Aorta (tissue), 5 donors: ENCODE data around the gene VGLL2. TPM values are rescaled to one million over a fixed set of nuclear protein-coding genes. Genes with fewer than 3 reads are reported as not detected.

Source experiments
- ATAC-seq: fragments of 200-7000 bp; cut with Tn5 transposase; one replicate; pipeline ENCODE4 v1.9.1; 2022; ENCODE audit warnings: moderate library complexity; ENCODE audit not compliant: low FRiP score
- DNase-seq, 2 donors: peaks; one replicate each; pipeline ENCODE4 v3.0.0-alpha.2; 2020
- H3K27ac ChIP-seq, 2 donors: one replicate each; pipeline ENCODE4 v1.5.1; 2013; ENCODE audit warnings: low read length in 2 of 2, mild to moderate bottlenecking in 2 of 2, moderate library complexity in 2 of 2, control low read depth in 1 of 2, inconsistent platforms in 1 of 2, low read depth in 1 of 2
- H3K27me3 ChIP-seq, 2 donors: one replicate each; pipeline ENCODE4 v1.6.1; 2013; ENCODE audit warnings: control low read depth in 1 of 2, low read length in 1 of 2, mild to moderate bottlenecking in 1 of 2, moderate library complexity in 1 of 2; ENCODE audit not compliant: insufficient read depth in 2 of 2, control insufficient read depth in 1 of 2
- H3K36me3 ChIP-seq, 2 donors: one replicate each; pipeline ENCODE4 v1.6.1; 2013; ENCODE audit warnings: control low read depth in 1 of 2, low read length in 1 of 2, mild to moderate bottlenecking in 1 of 2; ENCODE audit not compliant: insufficient read depth in 2 of 2, control insufficient read depth in 1 of 2
- H3K4me1 ChIP-seq, 2 donors: one replicate each; pipeline ENCODE4 v1.6.1; 2013; ENCODE audit warnings: low read length in 2 of 2, control low read depth in 1 of 2, mild to moderate bottlenecking in 1 of 2, moderate library complexity in 1 of 2; ENCODE audit not compliant: insufficient read depth in 2 of 2, control insufficient read depth in 1 of 2
- H3K4me3 ChIP-seq, 2 donors: one replicate each; pipeline ENCODE4 v1.5.1; 2013; ENCODE audit warnings: low read length in 2 of 2, control low read depth in 1 of 2, mild to moderate bottlenecking in 1 of 2
- H3K9me3 ChIP-seq: one replicate; pipeline ENCODE4 v1.6.1; 2013; ENCODE audit warnings: mild to moderate bottlenecking, low read length; ENCODE audit not compliant: control insufficient read depth
- WGBS, 2 donors: extraction: QIAGEN DNeasy Blood & Tissue Kit; methylation state at CpG; one replicate each; pipeline ENCODE4 v1.1.7; 2013; 5-methylcytosine and 5-hydroxymethylcytosine counted together
- intact Hi-C, 2 donors: fragments of 100-400 bp; cut with DNase I; formaldehyde crosslinking; loops; one replicate each; pipeline versions ENCODE4 v1.14.2 to v1.15.0; 2022
- polyA plus RNA-seq, 2 donors: library from polyadenylated mRNA; stranded (reverse); fragments of 200-250 nt; gene quantifications; one replicate each; pipeline ENCODE4 v1.2.3, GENCODE V29; 2013
- total RNA-seq, 2 donors: library from RNA; stranded (reverse); fragmentation: NEBNext Ultra II Directional; extraction: Animal tissue kit (Norgen Biotek cat#: 25700); gene quantifications; one replicate each; pipeline ENCODE4 v1.2.1, GENCODE V29; 2021
- donor health status: healthy with polysubstance abuse.
- donor health status: Bipolar disorder and iron deficiency.
- donor health status: DM: no; HTN: no; CAD: no.
- donor health status: DM: no; HTN: no; CAD: no.
- donor health status: DM: yes; HTN: yes; CAD: no.

The VGLL2 gene
- total and polyA plus RNA-seq, 4 donors: not detected

GRCh38 chr6:117304446-117304845 lies 39.1 kb downstream of the VGLL2 start:
- no peak for DNase-seq
- intact Hi-C loops: no loop called here
- WGBS, 2 donors: 80 to 90% methylated on average over 2 of the region's 2 CpGs
- no peaks in the 10 kb centered on the region for H3K36me3 ChIP-seq
- no peak overlapping the region for H3K27ac ChIP-seq
- peaks cover 0 to 2% of the 10 kb centered on the region in 2 donors for H3K4me1 ChIP-seq
- no peaks in the 10 kb centered on the region for H3K27me3 ChIP-seq
- no peak overlapping the region for H3K4me3 ChIP-seq
- no peak for ATAC-seq
- no peaks in the 10 kb centered on the region for H3K9me3 ChIP-seq

DNA sequence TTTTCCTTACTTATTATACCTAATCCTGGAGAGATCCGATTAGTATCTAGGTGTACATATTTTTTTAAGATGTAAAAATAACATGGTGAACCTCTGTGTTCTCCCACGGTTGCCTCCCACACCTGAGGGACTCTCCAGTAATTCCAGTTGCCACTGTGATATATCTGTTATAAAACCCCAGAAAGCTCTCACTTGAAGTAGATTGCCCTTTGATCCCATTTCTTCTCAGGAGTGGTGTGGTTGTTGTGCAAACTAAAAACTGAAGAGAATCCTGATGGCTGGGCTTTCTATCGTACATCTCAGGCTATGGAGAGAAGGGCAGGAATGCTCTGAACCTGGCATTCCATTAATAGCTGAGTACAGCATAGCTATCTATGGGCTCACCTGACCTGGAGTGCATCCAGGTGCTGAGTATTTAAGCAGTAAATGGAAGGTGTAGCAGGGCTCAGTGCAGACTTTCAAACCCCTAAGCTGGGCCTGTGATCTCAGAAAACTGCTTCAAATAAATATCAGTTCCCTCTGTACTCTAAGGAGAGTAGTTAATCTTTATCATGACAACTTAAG lies 41.0 kb downstream of the VGLL2 start:
- ATAC-seq (no peak), DNase-seq (no peak)
- WGBS, 2 donors: 62 to 70% methylated on average over 3 of the region's 3 CpGs
- H3K9me3 ChIP-seq: no peaks in the 10 kb centered on the region
- no peak overlapping the region for H3K27ac ChIP-seq
- no peaks in the 10 kb centered on the region for H3K36me3 ChIP-seq
- no peak overlapping the region for H3K4me3 ChIP-seq
- H3K27me3 ChIP-seq: no peaks in the 10 kb centered on the region
- intact Hi-C loops: no loop called here
- H3K4me1 ChIP-seq: peaks cover 0 to 2% of the 10 kb centered on the region in 2 donors

- 74 to 94% methylated on average over 3 of the region's 3 CpGs for WGBS, 2 donors
- Histone ChIP-seq H3K4me1 (peaks cover 0 to 2% of the 10 kb centered on the region in 2 donors), H3K36me3 (no peaks in the 10 kb centered on the region), H3K27ac (no peak overlapping the region), H3K4me3 (no peak overlapping the region), H3K9me3 (no peaks in the 10 kb centered on the region), H3K27me3 (no peaks in the 10 kb centered on the region)
- DNase-seq (no peak), ATAC-seq (no peak)
- intact Hi-C loops: no loop called here
These were observed 42.3 kb downstream of the VGLL2 start for GRCh38 chr6:117307655-117308054.

- H3K27me3 ChIP-seq: no peaks in the 10 kb centered on the region
- H3K4me3 ChIP-seq: no peak overlapping the region
- DNase-seq (no peak), ATAC-seq (no peak)
- peaks cover 0 to 2% of the 10 kb centered on the region in 2 donors for H3K4me1 ChIP-seq
- 83 to 85% methylated on average over 3 of the region's 3 CpGs for WGBS, 2 donors
- intact Hi-C loops: no loop called here
- peaks cover 2% of the 10 kb centered on the region for H3K9me3 ChIP-seq
- H3K27ac ChIP-seq: no peak overlapping the region
- H3K36me3 ChIP-seq: no peaks in the 10 kb centered on the region
These were observed 43.7 kb downstream of the VGLL2 start for GRCh38 chr6:117309069-117309468.

DNA sequence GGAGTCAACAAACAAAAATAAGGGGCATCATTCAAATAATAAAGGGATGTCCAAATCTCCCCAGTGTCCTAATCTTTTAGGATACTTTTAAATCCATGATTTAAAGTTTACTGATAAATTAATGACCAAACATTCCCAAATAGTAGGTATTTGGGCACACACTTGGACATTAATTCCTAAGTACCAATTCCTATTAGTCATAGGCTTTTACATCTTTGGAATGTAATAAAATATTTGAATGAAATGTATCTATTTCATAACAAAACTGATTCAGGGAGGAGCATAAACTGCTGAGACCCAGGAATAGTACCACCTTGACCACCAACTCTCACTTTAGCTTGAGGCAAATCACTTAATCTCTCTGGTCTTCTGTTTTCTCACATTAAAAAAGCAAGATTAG lies 44.3 kb downstream of the VGLL2 start:
- Histone ChIP-seq H3K27ac (no peak overlapping the region), H3K27me3 (no peaks in the 10 kb centered on the region), H3K4me3 (no peak overlapping the region), H3K9me3 (peaks cover 2% of the 10 kb centered on the region), H3K36me3 (no peaks in the 10 kb centered on the region), H3K4me1 (peaks cover 0 to 2% of the 10 kb centered on the region in 2 donors)
- DNase-seq: no peak
- ATAC-seq: no peak
- intact Hi-C loops: no loop called here

DNA sequence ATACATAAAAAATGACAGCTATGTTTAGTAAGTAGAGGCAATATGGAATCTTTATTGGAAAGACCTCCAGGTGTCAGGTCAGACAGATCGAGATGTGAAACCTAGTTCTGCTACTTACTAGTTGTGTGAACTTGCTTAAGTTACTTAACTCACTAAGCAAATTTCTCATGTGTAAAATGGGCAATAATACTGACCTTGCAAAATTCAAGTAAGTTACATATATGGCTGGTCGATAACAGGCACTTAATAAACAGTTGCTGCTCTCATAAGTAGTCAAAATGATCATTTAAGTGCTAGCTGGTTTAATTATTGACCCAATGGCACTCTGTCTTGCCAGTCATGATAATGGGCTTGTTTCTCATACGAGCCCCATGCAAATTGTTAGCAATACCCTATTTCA lies 46.0 kb downstream of the VGLL2 start:
- Histone ChIP-seq H3K27me3 (no peaks in the 10 kb centered on the region), H3K9me3 (peaks cover 2% of the 10 kb centered on the region), H3K27ac (no peak overlapping the region), H3K4me1 (peaks cover 0 to 2% of the 10 kb centered on the region in 2 donors), H3K36me3 (no peaks in the 10 kb centered on the region), H3K4me3 (no peak overlapping the region)
- intact Hi-C loops: no loop called here
- no peak for DNase-seq
- WGBS, 2 donors: 72 to 79% methylated on average over 3 of the region's 3 CpGs
- no peak for ATAC-seq

- no peak overlapping the region for H3K4me3 ChIP-seq
- 77 to 88% methylated on average over 1 of the region's 1 CpG for WGBS, 2 donors
- peaks cover 0 to 2% of the 10 kb centered on the region in 2 donors for H3K4me1 ChIP-seq
- H3K27me3 ChIP-seq: no peaks in the 10 kb centered on the region
- ATAC-seq: no peak
- no peaks in the 10 kb centered on the region for H3K36me3 ChIP-seq
- intact Hi-C loops: no loop called here
- H3K27ac ChIP-seq: no peak overlapping the region
- H3K9me3 ChIP-seq: peaks cover 2% of the 10 kb centered on the region
- no peak for DNase-seq
These were observed 46.4 kb downstream of the VGLL2 start for GRCh38 chr6:117311726-117312125.

GRCh38 chr6:117317261-117317660 lies 51.9 kb downstream of the VGLL2 start:
- no peak overlapping the region for H3K4me3 ChIP-seq

More at GRCh38 chr6:117317261-117317660, 51.9 kb downstream of the VGLL2 start:
- no peaks in the 10 kb centered on the region for H3K27me3 ChIP-seq
- H3K4me1 ChIP-seq: no peaks in the 10 kb centered on the region
- DNase-seq (no peak), ATAC-seq (no peak)
- peaks cover 3% of the 10 kb centered on the region for H3K9me3 ChIP-seq
- intact Hi-C loops: no loop called here
- 32 to 38% methylated on average over 4 of the region's 4 CpGs for WGBS, 2 donors
- no peak overlapping the region for H3K27ac ChIP-seq
- H3K36me3 ChIP-seq: no peaks in the 10 kb centered on the region
